Astrocyte (in vitro differentiated cells and primary cell): Measurements from ENCODE around the gene C20orf144. TPM values are rescaled to one million over a fixed set of nuclear protein-coding genes. Genes with fewer than 3 reads are reported as not detected.

ENCODE experiments used
- DNase-seq: peaks from one replicate; pipeline ENCODE4 v3.0.0-alpha.2; 2010; ENCODE audit warnings: low read depth
- FAIRE-seq: peaks from 2 replicates; lab custom pipeline; 2011; peaks lifted over from hg19 to GRCh38; lab: Jason Lieb, UNC
- H2AFZ ChIP-seq: 2 replicates; pipeline ENCODE4 v1.6.0; 2012; ENCODE audit warnings: low read depth, low read length, inconsistent platforms
- H3K27ac ChIP-seq: 2 replicates; pipeline ENCODE4 v1.5.1; 2011; ENCODE audit warnings: low read depth, low read length, inconsistent platforms
- H3K27me3 ChIP-seq: 2 replicates; pipeline ENCODE4 v1.6.0; 2011; ENCODE audit warnings: low read length, inconsistent platforms; ENCODE audit not compliant: insufficient read depth
- H3K36me3 ChIP-seq: 2 replicates; pipeline ENCODE4 v1.5.1; 2011; ENCODE audit warnings: low read length, inconsistent platforms; ENCODE audit not compliant: insufficient read depth
- H3K4me1 ChIP-seq: 2 replicates; pipeline ENCODE4 v1.5.1; 2011; ENCODE audit warnings: low read length, inconsistent platforms; ENCODE audit not compliant: insufficient read depth
- H3K4me2 ChIP-seq: 2 replicates; pipeline ENCODE4 v1.6.0; 2012; ENCODE audit warnings: low read length, inconsistent platforms
- H3K4me3 ChIP-seq: 2 replicates; pipeline ENCODE4 v1.5.1; 2011; ENCODE audit warnings: low read depth, mild to moderate bottlenecking, low read length, inconsistent platforms; ENCODE audit not compliant: insufficient read depth
- H3K79me2 ChIP-seq: 2 replicates; pipeline ENCODE4 v1.6.0; 2012; ENCODE audit warnings: mild to moderate bottlenecking, low read length, inconsistent platforms; ENCODE audit not compliant: insufficient read depth
- H3K9ac ChIP-seq: 2 replicates; pipeline ENCODE4 v1.6.0; 2012; ENCODE audit warnings: mild to moderate bottlenecking, low read length, inconsistent platforms
- H3K9me3 ChIP-seq: 2 replicates; pipeline ENCODE4 v1.5.1; 2012; ENCODE audit warnings: low read depth, mild to moderate bottlenecking, low read length, inconsistent platforms; ENCODE audit not compliant: insufficient read depth
- H4K20me1 ChIP-seq: 2 replicates; pipeline ENCODE4 v1.6.0; 2012; ENCODE audit warnings: low read length, inconsistent platforms; ENCODE audit not compliant: insufficient read depth
- H3K27ac Mint-ChIP-seq: one replicate; pipeline ENCODE4 v1.8.0; 2021; ENCODE audit warnings: mild to moderate bottlenecking, mixed read lengths; ENCODE audit not compliant: unreplicated experiment
- H3K27me3 Mint-ChIP-seq: one replicate; pipeline ENCODE4 v1.8.0; 2021; ENCODE audit warnings: low read depth, mixed read lengths; ENCODE audit not compliant: unreplicated experiment
- H3K36me3 Mint-ChIP-seq: one replicate; pipeline ENCODE4 v1.8.0; 2021; ENCODE audit warnings: low read depth, mixed read lengths; ENCODE audit not compliant: unreplicated experiment
- H3K4me1 Mint-ChIP-seq: one replicate; pipeline ENCODE4 v1.8.0; 2021; ENCODE audit warnings: low read depth, mixed read lengths; ENCODE audit not compliant: unreplicated experiment
- H3K4me3 Mint-ChIP-seq: one replicate; pipeline ENCODE4 v1.8.0; 2021; ENCODE audit warnings: mild to moderate bottlenecking, moderate library complexity, mixed read lengths; ENCODE audit not compliant: unreplicated experiment
- H3K9me3 Mint-ChIP-seq: one replicate; pipeline ENCODE4 v1.8.0; 2021; ENCODE audit warnings: mild to moderate bottlenecking, mixed read lengths; ENCODE audit not compliant: unreplicated experiment
- EZH2 ChIP-seq: IDR thresholded peaks from 2 replicates; pipeline ENCODE4 v1.6.1; 2012; ENCODE audit warnings: mild to moderate bottlenecking, low read length, inconsistent platforms; ENCODE audit not compliant: insufficient read depth
- total RNA-seq: library from RNA; stranded (reverse); gene quantifications from 2 replicates; pipeline ENCODE4 v1.2.1, GENCODE V29; 2021
- TF ChIP-seq, protein P1 (sequence below): IDR thresholded peaks from 2 replicates; pipeline ENCODE4 v1.5.1; 2011; ENCODE audit warnings: low read depth, mild to moderate bottlenecking, inconsistent platforms, low read length, moderate library complexity; ENCODE audit not compliant: insufficient read depth

C20orf144 gene
- total RNA-seq, 1 donor from 2014 or later: 0.16 TPM

DNA sequence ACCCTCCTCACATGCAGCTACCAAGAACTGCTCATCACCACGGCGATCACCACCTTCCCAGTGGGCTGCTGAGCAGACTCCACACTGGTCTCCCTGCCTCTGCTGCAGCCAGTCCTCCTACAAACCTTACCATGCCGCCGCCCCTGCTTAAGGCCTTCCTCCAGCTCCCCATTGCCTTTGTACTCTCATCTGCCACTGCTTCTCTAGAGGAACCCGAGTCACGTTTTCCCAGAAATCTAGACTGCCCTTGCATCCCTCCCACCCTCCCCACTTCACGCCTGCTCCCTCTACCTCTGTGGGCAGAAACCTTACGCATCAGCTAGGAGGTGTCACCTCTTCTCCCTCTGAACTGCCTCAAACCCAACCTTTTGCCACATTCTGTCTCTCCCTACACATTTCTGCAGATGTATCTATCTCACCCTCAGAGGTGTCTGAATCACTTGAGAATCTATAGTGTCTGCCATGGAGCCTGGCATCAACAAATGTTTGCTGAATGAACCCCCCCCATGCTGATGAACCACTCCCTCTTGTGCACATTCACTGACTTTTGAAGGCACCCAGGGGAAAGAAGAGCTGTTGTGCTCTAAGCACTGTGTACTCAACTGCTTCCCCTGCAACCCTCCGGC, 19.7 kb downstream of the C20orf144 start:
- no peak for DNase-seq
- Histone ChIP-seq H3K36me3 (no peaks in the 10 kb centered on the region), H3K4me1 (peaks cover 14% of the 10 kb centered on the region), H2AFZ (no peak overlapping the region), H4K20me1 (peaks cover 28% of the 10 kb centered on the region), H3K27me3 (no peaks in the 10 kb centered on the region), H3K27ac (no peak overlapping the region), H3K9ac (no peak overlapping the region), H3K9me3 (no peaks in the 10 kb centered on the region), H3K4me2 (no peak overlapping the region), H3K79me2 (peaks cover 10% of the 10 kb centered on the region), H3K4me3 (no peak overlapping the region)
- Mint-ChIP-seq H3K4me1 (no peaks in the 10 kb centered on the region), H3K27me3 (peaks cover 9% of the 10 kb centered on the region), H3K9me3 (no peaks in the 10 kb centered on the region), H3K36me3 (peaks cover 3% of the 10 kb centered on the region), H3K4me3 (no peak overlapping the region), H3K27ac (no peak overlapping the region)
- FAIRE-seq: no peak
- TF ChIP-seq EZH2: no peak
- TF ChIP-seq, protein P1, sequence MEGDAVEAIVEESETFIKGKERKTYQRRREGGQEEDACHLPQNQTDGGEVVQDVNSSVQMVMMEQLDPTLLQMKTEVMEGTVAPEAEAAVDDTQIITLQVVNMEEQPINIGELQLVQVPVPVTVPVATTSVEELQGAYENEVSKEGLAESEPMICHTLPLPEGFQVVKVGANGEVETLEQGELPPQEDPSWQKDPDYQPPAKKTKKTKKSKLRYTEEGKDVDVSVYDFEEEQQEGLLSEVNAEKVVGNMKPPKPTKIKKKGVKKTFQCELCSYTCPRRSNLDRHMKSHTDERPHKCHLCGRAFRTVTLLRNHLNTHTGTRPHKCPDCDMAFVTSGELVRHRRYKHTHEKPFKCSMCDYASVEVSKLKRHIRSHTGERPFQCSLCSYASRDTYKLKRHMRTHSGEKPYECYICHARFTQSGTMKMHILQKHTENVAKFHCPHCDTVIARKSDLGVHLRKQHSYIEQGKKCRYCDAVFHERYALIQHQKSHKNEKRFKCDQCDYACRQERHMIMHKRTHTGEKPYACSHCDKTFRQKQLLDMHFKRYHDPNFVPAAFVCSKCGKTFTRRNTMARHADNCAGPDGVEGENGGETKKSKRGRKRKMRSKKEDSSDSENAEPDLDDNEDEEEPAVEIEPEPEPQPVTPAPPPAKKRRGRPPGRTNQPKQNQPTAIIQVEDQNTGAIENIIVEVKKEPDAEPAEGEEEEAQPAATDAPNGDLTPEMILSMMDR: no peak

DNA sequence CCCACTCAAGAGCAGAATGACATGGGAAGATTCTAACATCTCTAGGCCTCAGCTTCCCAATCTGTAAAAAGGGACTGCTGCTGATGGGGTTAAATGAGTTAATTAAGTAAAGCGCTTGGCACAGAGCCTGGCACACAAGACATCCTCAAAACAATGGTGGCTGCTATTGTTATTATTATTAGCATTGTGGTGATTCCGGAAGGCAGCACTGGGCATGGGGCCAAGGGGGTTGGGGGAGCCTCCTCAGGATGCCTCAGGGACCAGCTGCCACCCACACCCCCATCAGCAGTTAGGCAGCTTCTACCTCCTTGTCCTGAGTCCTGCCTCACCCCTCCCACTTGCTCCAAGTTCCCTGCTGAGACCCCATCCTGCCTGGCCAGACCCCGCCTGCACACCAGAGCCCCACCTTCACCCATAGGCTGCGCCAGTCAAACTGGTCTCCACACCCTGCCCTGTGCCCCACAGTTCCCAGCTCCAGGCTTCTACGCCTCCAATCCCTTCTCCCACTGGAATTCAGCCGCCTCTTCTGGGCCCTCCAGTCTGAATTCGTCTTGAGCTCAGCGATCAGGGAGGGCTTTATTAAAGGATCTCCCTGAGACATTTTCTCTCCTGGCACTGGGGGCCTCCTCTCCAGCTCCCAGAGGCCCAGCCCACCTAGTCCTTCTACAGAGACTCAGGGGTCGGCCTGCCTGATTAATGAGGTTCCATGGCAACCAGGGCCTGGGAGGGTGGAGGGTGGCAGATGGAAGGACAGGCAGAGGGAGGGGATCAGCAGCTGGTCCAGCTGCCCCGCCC, 22.6 kb downstream of the C20orf144 start:
- Histone ChIP-seq H3K9ac (peak overlapping the region; percentile 65), H3K4me3 (peak overlapping the region; percentile 53), H3K36me3 (no peaks in the 10 kb centered on the region), H3K4me2 (peak overlapping the region; percentile 85), H4K20me1 (peaks cover 28% of the 10 kb centered on the region), H3K79me2 (peaks cover 10% of the 10 kb centered on the region), H3K4me1 (peaks cover 19% of the 10 kb centered on the region), H2AFZ (no peak overlapping the region), H3K9me3 (no peaks in the 10 kb centered on the region), H3K27ac (no peak overlapping the region), H3K27me3 (no peaks in the 10 kb centered on the region)
- TF ChIP-seq, protein P1: no peak
- TF ChIP-seq EZH2: no peak
- DNase-seq: no peak
- Mint-ChIP-seq H3K27me3 (peaks cover 7% of the 10 kb centered on the region), H3K27ac (no peak overlapping the region), H3K4me1 (peaks cover 1% of the 10 kb centered on the region), H3K4me3 (peak overlapping the region; percentile 66), H3K36me3 (no peaks in the 10 kb centered on the region), H3K9me3 (no peaks in the 10 kb centered on the region)
- FAIRE-seq: no peak
